HEK293 (cell line): ENCODE results near the gene DCTN5.

ENCODE experiments used
- CTCF ChIA-PET: fragments of 350-600 bp; formaldehyde crosslinking; extraction: SDS; loops from one replicate; lab custom pipeline; 2021; ENCODE audit warnings: antibody characterized with exemption; lab: Yijun Ruan, JAX
- POLR2A ChIA-PET: fragments of 300-600 bp; formaldehyde crosslinking; extraction: SDS; loops from one replicate; lab custom pipeline; 2020; ENCODE audit warnings: antibody characterized with exemption, inconsistent platforms; lab: Yijun Ruan, JAX
- H3K27ac ChIP-seq: fragments of 200-500 bp; sonication (Bioruptor generic); 2 replicates; pipeline ENCODE4 v1.5.1; 2014; ENCODE audit warnings: low read depth, low read length, control low read depth, inconsistent platforms; ENCODE audit errors: extremely low read depth
- H3K36me3 ChIP-seq, 2 experiments: fragments of 200-500 bp in 1 of 2; sonication (Bioruptor generic) in 1 of 2; 1 replicate in 1 of 2; 2 replicates in 1 of 2; pipeline ENCODE4 v1.5.1; 2014 to 2017; ENCODE audit warnings: inconsistent platforms in 2 of 2, low read length in 2 of 2; ENCODE audit not compliant: control insufficient read depth in 2 of 2, insufficient read depth in 1 of 2
- H3K4me1 ChIP-seq: fragments of 200-500 bp; sonication (Bioruptor generic); 2 replicates; pipeline ENCODE4 v1.5.1; 2014; ENCODE audit warnings: mild to moderate bottlenecking, low read length, inconsistent platforms; ENCODE audit not compliant: control insufficient read depth, insufficient read depth
- H3K4me3 ChIP-seq: 2 replicates; pipeline ENCODE4 v1.5.1; 2011; ENCODE audit warnings: low read depth, mild to moderate bottlenecking, control low read depth, low read length, moderate library complexity
- H3K9me3 ChIP-seq: fragments of 200-500 bp; sonication (Bioruptor generic); 2 replicates; pipeline ENCODE4 v1.5.1; 2014; ENCODE audit warnings: low read depth, low read length, inconsistent platforms; ENCODE audit not compliant: control insufficient read depth, insufficient read depth
- GLI2 ChIP-seq: fragments of 450-650 bp; formaldehyde crosslinking; IDR thresholded peaks from 2 replicates; pipeline ENCODE4; 2017; ENCODE audit warnings: missing biosample characterization, missing genetic modification characterization, low read depth, borderline replicate concordance
- MEIS1 ChIP-seq: sonication (generic); formaldehyde crosslinking; IDR thresholded peaks from 2 replicates; pipeline ENCODE4 v1.8.1; 2022; ENCODE audit warnings: missing genetic modification reagents, mild to moderate bottlenecking, borderline replicate concordance
- SETDB1 ChIP-seq: IDR thresholded peaks from one replicate; pipeline ENCODE4 v1.6.1; 2017; ENCODE audit warnings: mild to moderate bottlenecking, low read length, moderate library complexity, mixed read lengths; ENCODE audit not compliant: insufficient read length
- YY2 ChIP-seq: fragments of 450-650 bp; formaldehyde crosslinking; IDR thresholded peaks from 2 replicates; pipeline ENCODE4 v1.5.1; 2016; ENCODE audit warnings: missing biosample characterization, missing genetic modification characterization
- ZFHX2 ChIP-seq: fragments of 450-650 bp; formaldehyde crosslinking; conservative IDR thresholded peaks from 2 replicates; pipeline ENCODE4 v1.5.1; 2016; ENCODE audit warnings: missing biosample characterization, missing genetic modification characterization
- ZFP69B ChIP-seq: fragments of 450-650 bp; formaldehyde crosslinking; IDR thresholded peaks from 2 replicates; pipeline ENCODE4 v1.5.1; 2016; ENCODE audit warnings: missing biosample characterization, missing genetic modification characterization
- ZNF121 ChIP-seq: fragments of 450-650 bp; formaldehyde crosslinking; IDR thresholded peaks from 2 replicates; pipeline ENCODE4 v1.5.1; 2016; ENCODE audit warnings: missing biosample characterization, missing genetic modification characterization
- ZNF169 ChIP-seq: fragments of 450-650 bp; formaldehyde crosslinking; IDR thresholded peaks from 2 replicates; pipeline ENCODE4 v1.5.1; 2016; ENCODE audit warnings: missing biosample characterization, missing genetic modification characterization
- ZNF23 ChIP-seq: fragments of 450-650 bp; formaldehyde crosslinking; IDR thresholded peaks from 2 replicates; pipeline ENCODE4 v1.5.1; 2016; ENCODE audit warnings: missing biosample characterization, missing genetic modification characterization, borderline replicate concordance
- ZNF239 ChIP-seq: fragments of 450-650 bp; formaldehyde crosslinking; IDR thresholded peaks from 2 replicates; pipeline ENCODE4 v1.5.1; 2016; ENCODE audit warnings: missing biosample characterization, missing genetic modification characterization
- ZNF302 ChIP-seq: fragments of 450-650 bp; formaldehyde crosslinking; IDR thresholded peaks from 2 replicates; pipeline ENCODE4 v1.5.1; 2016; ENCODE audit warnings: missing biosample characterization, missing genetic modification characterization, low read depth
- ZNF341 ChIP-seq: fragments of 450-650 bp; formaldehyde crosslinking; IDR thresholded peaks from 2 replicates; pipeline ENCODE4; 2016; ENCODE audit warnings: low read depth, missing biosample characterization, missing genetic modification characterization
- ZNF394 ChIP-seq: fragments of 450-650 bp; formaldehyde crosslinking; IDR thresholded peaks from 2 replicates; pipeline ENCODE4 v1.5.1; 2016; ENCODE audit warnings: missing biosample characterization, missing genetic modification characterization, mild to moderate bottlenecking, moderate library complexity, borderline replicate concordance
- ZNF433 ChIP-seq: fragments of 450-650 bp; formaldehyde crosslinking; IDR thresholded peaks from 2 replicates; pipeline ENCODE4 v1.5.1; 2016; ENCODE audit warnings: missing biosample characterization, missing genetic modification characterization, low read depth
- ZNF629 ChIP-seq: fragments of 450-650 bp; formaldehyde crosslinking; IDR thresholded peaks from 2 replicates; pipeline ENCODE4 v1.5.1; 2017; ENCODE audit warnings: missing biosample characterization, missing genetic modification characterization
- ZNF785 ChIP-seq: fragments of 450-650 bp; formaldehyde crosslinking; IDR thresholded peaks from 2 replicates; pipeline ENCODE4 v1.5.1; 2016; ENCODE audit warnings: missing biosample characterization, missing genetic modification characterization
- TF ChIP-seq, protein P1 (sequence below): fragments of 450-650 bp; formaldehyde crosslinking; IDR thresholded peaks from 2 replicates; pipeline ENCODE4 v1.5.1; 2016; ENCODE audit warnings: missing biosample characterization, missing genetic modification characterization
- TF ChIP-seq, protein P2 (sequence below): fragments of 450-650 bp; formaldehyde crosslinking; IDR thresholded peaks from 2 replicates; pipeline ENCODE4 v1.5.1; 2017; ENCODE audit warnings: missing biosample characterization, missing genetic modification characterization
- TF ChIP-seq, protein P3 (sequence below): fragments of 450-650 bp; formaldehyde crosslinking; IDR thresholded peaks from 2 replicates; pipeline ENCODE4 v1.5.1; 2016; ENCODE audit warnings: missing biosample characterization, missing genetic modification characterization

DCTN5 gene

DNA sequence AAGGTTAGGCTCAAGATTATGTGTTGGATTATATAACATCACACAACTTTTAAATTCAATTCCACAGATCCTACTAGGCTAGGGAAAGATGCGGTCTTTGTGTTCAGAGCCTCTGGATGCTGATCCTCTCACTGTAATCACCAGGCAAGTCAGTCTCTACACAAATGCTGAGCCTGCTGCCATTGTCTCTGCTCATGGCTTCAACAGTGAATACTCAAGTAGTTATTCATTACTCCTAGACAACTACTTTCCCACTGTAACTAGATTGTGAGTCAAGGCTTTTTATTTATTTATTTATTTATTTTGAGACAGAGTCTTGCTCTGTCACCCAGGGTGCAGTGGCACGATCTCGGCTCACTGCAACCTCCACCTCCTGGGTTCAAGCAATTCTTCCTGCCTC is 29.3 kb upstream of the DCTN5 start (continued):
- TF ChIP-seq ZNF341, result no peak
- TF ChIP-seq, protein P1, sequence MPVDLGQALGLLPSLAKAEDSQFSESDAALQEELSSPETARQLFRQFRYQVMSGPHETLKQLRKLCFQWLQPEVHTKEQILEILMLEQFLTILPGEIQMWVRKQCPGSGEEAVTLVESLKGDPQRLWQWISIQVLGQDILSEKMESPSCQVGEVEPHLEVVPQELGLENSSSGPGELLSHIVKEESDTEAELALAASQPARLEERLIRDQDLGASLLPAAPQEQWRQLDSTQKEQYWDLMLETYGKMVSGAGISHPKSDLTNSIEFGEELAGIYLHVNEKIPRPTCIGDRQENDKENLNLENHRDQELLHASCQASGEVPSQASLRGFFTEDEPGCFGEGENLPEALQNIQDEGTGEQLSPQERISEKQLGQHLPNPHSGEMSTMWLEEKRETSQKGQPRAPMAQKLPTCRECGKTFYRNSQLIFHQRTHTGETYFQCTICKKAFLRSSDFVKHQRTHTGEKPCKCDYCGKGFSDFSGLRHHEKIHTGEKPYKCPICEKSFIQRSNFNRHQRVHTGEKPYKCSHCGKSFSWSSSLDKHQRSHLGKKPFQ (tag by site-specific recombination), result no peak

DNA sequence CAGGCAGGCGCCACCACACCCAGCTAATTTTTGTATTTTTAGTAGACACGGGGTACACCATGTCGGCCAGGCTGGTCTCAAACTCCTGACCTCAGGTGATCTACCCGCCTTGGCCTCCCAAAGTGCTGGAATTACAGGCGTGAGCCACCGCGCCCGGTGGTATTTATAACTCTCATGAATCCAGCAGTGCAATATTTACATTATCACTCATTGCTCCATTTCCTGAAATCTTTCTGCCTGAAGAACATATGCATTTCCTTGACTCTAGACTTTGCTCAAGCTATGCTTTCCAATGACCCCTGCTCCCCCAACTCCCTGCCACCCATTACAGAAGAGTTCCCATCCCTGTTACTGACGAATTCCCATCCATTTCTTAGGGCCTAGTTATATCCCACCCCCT is 25.5 kb upstream of the DCTN5 start:
- Histone ChIP-seq H3K9me3 (no peaks in the 10 kb centered on the region), H3K36me3 (peaks cover 28 to 71% of the 10 kb centered on the region in 2 experiments), H3K4me3 (no peak overlapping the region), H3K27ac (no peak overlapping the region), H3K4me1 (no peaks in the 10 kb centered on the region)
- TF ChIP-seq, protein P2, sequence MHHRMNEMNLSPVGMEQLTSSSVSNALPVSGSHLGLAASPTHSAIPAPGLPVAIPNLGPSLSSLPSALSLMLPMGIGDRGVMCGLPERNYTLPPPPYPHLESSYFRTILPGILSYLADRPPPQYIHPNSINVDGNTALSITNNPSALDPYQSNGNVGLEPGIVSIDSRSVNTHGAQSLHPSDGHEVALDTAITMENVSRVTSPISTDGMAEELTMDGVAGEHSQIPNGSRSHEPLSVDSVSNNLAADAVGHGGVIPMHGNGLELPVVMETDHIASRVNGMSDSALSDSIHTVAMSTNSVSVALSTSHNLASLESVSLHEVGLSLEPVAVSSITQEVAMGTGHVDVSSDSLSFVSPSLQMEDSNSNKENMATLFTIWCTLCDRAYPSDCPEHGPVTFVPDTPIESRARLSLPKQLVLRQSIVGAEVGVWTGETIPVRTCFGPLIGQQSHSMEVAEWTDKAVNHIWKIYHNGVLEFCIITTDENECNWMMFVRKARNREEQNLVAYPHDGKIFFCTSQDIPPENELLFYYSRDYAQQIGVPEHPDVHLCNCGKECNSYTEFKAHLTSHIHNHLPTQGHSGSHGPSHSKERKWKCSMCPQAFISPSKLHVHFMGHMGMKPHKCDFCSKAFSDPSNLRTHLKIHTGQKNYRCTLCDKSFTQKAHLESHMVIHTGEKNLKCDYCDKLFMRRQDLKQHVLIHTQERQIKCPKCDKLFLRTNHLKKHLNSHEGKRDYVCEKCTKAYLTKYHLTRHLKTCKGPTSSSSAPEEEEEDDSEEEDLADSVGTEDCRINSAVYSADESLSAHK (tag by site-specific recombination), result no peak
- TF ChIP-seq YY2, result no peak
- TF ChIP-seq SETDB1, result no peak
- TF ChIP-seq ZNF239 (tag by site-specific recombination), result no peak
- no peak for TF ChIP-seq ZNF23 (tag by site-specific recombination)
- TF ChIP-seq GLI2 (tag by site-specific recombination), result no peak
- no peak for TF ChIP-seq ZFP69B (tag by site-specific recombination)
- no peak for TF ChIP-seq ZNF121 (tag by site-specific recombination)
- TF ChIP-seq MEIS1 (CRISPR knock-in tag), result no peak
- TF ChIP-seq ZNF785 (tag by site-specific recombination), result no peak
- POLR2A ChIA-PET, result no interaction called here
- CTCF ChIA-PET, result interaction anchor here (1.6 kb wide), 1 partner anchor 19 kb away, joined by 7 read pairs; the partner anchor contains the start of gene NDUFAB1

DNA sequence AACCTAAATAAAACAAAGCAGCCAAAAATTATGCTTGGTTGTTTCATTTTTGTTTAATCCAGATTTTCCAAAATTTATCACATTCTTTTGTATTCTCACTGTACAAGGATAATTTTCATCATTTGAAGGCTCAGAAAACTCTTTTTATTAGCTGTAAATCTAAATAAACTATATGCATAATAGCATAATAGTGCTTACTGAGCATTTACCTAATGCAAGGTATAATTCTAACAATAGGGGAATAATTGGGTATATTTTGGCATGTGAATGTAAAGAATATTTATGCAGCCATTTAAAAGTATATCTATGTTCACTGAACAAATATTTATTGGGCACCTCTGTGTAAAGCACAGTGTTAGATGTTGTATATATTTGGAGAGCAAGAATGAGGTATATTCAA is 17.2 kb upstream of the DCTN5 start:
- H3K9me3 ChIP-seq, result no peaks in the 10 kb centered on the region
- H3K4me3 ChIP-seq, result no peak overlapping the region
- TF ChIP-seq GLI2 (tag by site-specific recombination) (no peak), ZNF302 (no peak), ZNF394 (tag by site-specific recombination) (no peak), ZNF433 (tag by site-specific recombination) (no peak), ZFHX2 (no peak), ZNF629 (tag by site-specific recombination) (no peak), ZNF169 (tag by site-specific recombination) (no peak)
- TF ChIP-seq, protein P3, sequence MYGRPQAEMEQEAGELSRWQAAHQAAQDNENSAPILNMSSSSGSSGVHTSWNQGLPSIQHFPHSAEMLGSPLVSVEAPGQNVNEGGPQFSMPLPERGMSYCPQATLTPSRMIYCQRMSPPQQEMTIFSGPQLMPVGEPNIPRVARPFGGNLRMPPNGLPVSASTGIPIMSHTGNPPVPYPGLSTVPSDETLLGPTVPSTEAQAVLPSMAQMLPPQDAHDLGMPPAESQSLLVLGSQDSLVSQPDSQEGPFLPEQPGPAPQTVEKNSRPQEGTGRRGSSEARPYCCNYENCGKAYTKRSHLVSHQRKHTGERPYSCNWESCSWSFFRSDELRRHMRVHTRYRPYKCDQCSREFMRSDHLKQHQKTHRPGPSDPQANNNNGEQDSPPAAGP, result no peak
- H3K36me3 ChIP-seq, result peaks cover 66 to 80% of the 10 kb centered on the region in 2 experiments
- no peak overlapping the region for H3K27ac ChIP-seq
- no peaks in the 10 kb centered on the region for H3K4me1 ChIP-seq
- POLR2A ChIA-PET, result no interaction called here
- CTCF ChIA-PET, result interaction anchor here (0.6 kb wide), 1 partner anchor 27 kb away, joined by 6 read pairs; no protein-coding TSS in a partner anchor
